ENCODE data around the gene ZRANB3.

ZRANB3 gene

DNA sequence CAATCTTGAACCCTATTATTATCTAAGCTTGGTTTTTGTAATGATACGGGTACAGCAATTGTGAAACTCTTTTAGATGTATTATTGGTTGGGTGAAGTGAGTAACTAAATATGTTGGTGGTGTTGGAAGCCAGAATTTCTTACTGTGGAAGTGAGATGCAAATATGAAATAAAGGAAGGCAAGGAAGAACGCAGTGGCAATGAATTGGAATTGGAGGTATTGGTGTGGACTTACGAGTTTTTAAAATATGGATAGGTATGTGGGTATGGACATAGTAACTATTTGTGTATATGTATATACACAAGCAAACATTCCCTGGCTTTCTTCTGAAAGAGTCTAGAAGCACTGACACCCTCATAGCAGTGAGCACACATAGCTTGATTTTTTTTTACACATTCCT is 373.2 kb downstream of the ZRANB3 start:
- TF ChIP-seq FOXP2 (optimal IDR thresholded peaks at IDR 0.05; ENCODE audit: borderline replicate concordance, extremely low read depth, extremely low read length, insufficient read depth) (no peak), SIN3A (IDR thresholded peaks at IDR 0.05; ENCODE audit: borderline replicate concordance, insufficient read depth, low read length) (no peak), TAF1 (IDR thresholded peaks at IDR 0.05; ENCODE audit: borderline replicate concordance, insufficient read depth, low read length) (no peak), POLR2AphosphoS5 (IDR thresholded peaks at IDR 0.05; ENCODE audit: low read depth, low read length) (no peak)
- TF ChIP-seq, protein P1, sequence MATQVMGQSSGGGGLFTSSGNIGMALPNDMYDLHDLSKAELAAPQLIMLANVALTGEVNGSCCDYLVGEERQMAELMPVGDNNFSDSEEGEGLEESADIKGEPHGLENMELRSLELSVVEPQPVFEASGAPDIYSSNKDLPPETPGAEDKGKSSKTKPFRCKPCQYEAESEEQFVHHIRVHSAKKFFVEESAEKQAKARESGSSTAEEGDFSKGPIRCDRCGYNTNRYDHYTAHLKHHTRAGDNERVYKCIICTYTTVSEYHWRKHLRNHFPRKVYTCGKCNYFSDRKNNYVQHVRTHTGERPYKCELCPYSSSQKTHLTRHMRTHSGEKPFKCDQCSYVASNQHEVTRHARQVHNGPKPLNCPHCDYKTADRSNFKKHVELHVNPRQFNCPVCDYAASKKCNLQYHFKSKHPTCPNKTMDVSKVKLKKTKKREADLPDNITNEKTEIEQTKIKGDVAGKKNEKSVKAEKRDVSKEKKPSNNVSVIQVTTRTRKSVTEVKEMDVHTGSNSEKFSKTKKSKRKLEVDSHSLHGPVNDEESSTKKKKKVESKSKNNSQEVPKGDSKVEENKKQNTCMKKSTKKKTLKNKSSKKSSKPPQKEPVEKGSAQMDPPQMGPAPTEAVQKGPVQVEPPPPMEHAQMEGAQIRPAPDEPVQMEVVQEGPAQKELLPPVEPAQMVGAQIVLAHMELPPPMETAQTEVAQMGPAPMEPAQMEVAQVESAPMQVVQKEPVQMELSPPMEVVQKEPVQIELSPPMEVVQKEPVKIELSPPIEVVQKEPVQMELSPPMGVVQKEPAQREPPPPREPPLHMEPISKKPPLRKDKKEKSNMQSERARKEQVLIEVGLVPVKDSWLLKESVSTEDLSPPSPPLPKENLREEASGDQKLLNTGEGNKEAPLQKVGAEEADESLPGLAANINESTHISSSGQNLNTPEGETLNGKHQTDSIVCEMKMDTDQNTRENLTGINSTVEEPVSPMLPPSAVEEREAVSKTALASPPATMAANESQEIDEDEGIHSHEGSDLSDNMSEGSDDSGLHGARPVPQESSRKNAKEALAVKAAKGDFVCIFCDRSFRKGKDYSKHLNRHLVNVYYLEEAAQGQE (IDR thresholded peaks at IDR 0.05; ENCODE audit: insufficient read depth in 1 of 2, low read depth in 2 of 2, low read length in 2 of 2), result no peak

- TF ChIP-seq, protein P1 (IDR thresholded peaks at IDR 0.05; ENCODE audit: insufficient read depth in 1 of 2, low read depth in 2 of 2, low read length in 2 of 2), result no peak
- TF ChIP-seq POLR2AphosphoS5 (IDR thresholded peaks at IDR 0.05; ENCODE audit: low read depth, low read length) (no peak), SIN3A (IDR thresholded peaks at IDR 0.05; ENCODE audit: borderline replicate concordance, insufficient read depth, low read length) (no peak), FOXP2 (optimal IDR thresholded peaks at IDR 0.05; ENCODE audit: borderline replicate concordance, extremely low read depth, extremely low read length, insufficient read depth) (no peak), TAF1 (IDR thresholded peaks at IDR 0.05; ENCODE audit: borderline replicate concordance, insufficient read depth, low read length) (no peak)
These were observed 376.1 kb downstream of the ZRANB3 start for GRCh38 chr2:135154962-135155361.

GRCh38 chr2:135152361-135152760 is 378.7 kb downstream of the ZRANB3 start:
- TF ChIP-seq FOXP2 (optimal IDR thresholded peaks at IDR 0.05; ENCODE audit: borderline replicate concordance, extremely low read depth, extremely low read length, insufficient read depth), result no peak
- TF ChIP-seq, protein P1 (IDR thresholded peaks at IDR 0.05; ENCODE audit: insufficient read depth in 1 of 2, low read depth in 2 of 2, low read length in 2 of 2), result no peak
- no peak for TF ChIP-seq SIN3A (IDR thresholded peaks at IDR 0.05; ENCODE audit: borderline replicate concordance, insufficient read depth, low read length)
- no peak for TF ChIP-seq TAF1 (IDR thresholded peaks at IDR 0.05; ENCODE audit: borderline replicate concordance, insufficient read depth, low read length)
- TF ChIP-seq POLR2AphosphoS5 (IDR thresholded peaks at IDR 0.05; ENCODE audit: low read depth, low read length), result no peak

GRCh38 chr2:135151615-135152014 is 379.4 kb downstream of the ZRANB3 start:
- TF ChIP-seq, protein P1 (IDR thresholded peaks at IDR 0.05; ENCODE audit: insufficient read depth in 1 of 2, low read depth in 2 of 2, low read length in 2 of 2), result no peak
- TF ChIP-seq POLR2AphosphoS5 (IDR thresholded peaks at IDR 0.05; ENCODE audit: low read depth, low read length) (no peak), FOXP2 (optimal IDR thresholded peaks at IDR 0.05; ENCODE audit: borderline replicate concordance, extremely low read depth, extremely low read length, insufficient read depth) (no peak)

DNA sequence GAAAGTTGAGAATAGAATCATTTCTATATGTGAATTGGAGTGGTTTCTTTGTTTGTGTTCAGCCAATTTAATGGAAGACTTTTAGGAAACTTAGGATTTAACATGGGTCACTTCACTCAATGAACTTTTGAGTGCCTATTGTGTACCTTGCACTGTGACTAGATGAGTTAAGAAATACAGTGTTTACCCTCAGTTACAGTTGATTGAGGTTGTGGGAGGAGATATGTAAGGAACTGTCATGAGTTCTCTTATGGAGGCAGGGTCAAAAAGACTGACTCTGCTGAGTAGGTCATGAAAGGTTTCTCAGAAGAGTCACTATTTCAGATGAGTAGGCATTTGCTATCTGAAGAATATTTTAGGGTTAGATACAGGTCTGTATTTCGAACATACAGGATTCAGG is 380.3 kb downstream of the ZRANB3 start:
- TF ChIP-seq TAF1 (IDR thresholded peaks at IDR 0.05; ENCODE audit: borderline replicate concordance, insufficient read depth, low read length), result no peak
- TF ChIP-seq SIN3A (IDR thresholded peaks at IDR 0.05; ENCODE audit: borderline replicate concordance, insufficient read depth, low read length), result no peak
- TF ChIP-seq, protein P1 (IDR thresholded peaks at IDR 0.05; ENCODE audit: insufficient read depth in 1 of 2, low read depth in 2 of 2, low read length in 2 of 2), result no peak
- no peak for TF ChIP-seq POLR2AphosphoS5 (IDR thresholded peaks at IDR 0.05; ENCODE audit: low read depth, low read length)
- TF ChIP-seq FOXP2 (optimal IDR thresholded peaks at IDR 0.05; ENCODE audit: borderline replicate concordance, extremely low read depth, extremely low read length, insufficient read depth), result no peak

Measured in PFSK-1 (cell line).